ENCODE results near the gene ABHD11.

Gene ABHD11

DNA sequence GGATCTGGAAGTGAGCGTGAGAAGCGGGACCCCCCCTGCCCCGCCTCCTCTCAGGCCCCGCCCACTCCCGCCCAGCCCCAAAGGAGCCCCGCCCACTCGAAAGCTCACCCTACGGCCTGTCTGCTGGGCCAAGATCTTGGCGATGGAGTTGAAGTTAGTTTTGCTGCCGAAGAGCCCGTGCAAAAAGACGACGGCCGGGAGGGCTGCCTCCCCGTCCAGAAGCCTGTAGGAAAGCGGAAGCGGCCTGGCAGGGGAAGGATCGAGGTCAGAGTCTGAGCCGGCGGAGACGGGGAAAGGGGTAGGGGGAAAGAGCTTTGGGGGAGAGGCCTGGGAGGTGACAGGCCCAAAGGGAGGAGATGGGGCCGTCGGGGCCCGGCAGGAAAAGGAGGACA, 386 bp downstream of the ABHD11 start:
- ChIA-PET CTCF (interaction anchor here (0.7 to 11.8 kb wide), 6 partner anchors 9 to 131 kb away, joined by 3 to 170 read pairs (median 4); no protein-coding TSS in a partner anchor), POLR2A (interaction anchor here (1.0 kb wide), 1 partner anchor 13 kb away, joined by 5 read pairs; no protein-coding TSS in a partner anchor)
- TF ChIP-seq, protein P1, sequence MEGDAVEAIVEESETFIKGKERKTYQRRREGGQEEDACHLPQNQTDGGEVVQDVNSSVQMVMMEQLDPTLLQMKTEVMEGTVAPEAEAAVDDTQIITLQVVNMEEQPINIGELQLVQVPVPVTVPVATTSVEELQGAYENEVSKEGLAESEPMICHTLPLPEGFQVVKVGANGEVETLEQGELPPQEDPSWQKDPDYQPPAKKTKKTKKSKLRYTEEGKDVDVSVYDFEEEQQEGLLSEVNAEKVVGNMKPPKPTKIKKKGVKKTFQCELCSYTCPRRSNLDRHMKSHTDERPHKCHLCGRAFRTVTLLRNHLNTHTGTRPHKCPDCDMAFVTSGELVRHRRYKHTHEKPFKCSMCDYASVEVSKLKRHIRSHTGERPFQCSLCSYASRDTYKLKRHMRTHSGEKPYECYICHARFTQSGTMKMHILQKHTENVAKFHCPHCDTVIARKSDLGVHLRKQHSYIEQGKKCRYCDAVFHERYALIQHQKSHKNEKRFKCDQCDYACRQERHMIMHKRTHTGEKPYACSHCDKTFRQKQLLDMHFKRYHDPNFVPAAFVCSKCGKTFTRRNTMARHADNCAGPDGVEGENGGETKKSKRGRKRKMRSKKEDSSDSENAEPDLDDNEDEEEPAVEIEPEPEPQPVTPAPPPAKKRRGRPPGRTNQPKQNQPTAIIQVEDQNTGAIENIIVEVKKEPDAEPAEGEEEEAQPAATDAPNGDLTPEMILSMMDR (IDR thresholded peaks at IDR 0.05; ENCODE audit: control extremely low read depth, extremely low read depth, low read depth, missing control alignments): no peak
- peak; percentile 83 for DNase-seq (ENCODE audit: extremely low spot score)

DNA sequence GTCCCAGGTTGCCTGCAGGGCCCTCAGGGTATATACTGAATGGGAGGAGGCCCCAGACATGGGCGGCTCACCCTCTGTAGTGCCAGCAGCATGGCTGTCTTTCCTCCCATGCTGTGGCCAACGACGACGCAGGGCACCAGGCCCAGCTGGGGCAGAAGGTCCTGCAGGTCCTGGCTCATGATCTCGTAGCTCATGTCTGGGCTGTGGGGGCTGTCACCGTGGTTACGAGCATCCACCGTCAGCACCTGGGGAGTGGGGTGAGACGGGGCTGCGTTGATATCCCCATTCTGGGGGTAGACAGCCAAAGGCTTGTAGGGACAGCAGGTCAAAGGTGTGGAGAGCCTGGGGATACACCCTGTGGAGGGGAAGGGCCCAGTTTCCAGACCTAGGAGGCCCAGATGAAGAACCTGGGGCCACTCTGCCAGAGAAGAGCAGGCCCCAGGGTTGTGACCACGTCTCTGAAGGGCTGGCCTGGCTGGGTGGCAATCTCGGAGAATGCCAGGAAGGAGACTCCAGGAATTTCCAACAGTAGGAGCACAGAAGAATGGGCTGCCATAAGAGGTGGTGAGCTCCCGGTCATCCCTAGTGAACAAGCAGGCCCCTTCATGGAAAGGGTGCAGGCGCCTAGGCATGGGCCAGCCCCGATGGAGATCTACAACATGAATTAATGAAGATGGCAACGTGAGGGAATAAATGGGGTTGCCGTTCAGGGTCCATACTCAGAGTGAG, 947 bp downstream of the ABHD11 start:
- ChIA-PET POLR2A (interaction anchor here (1.0 kb wide), 1 partner anchor 12 kb away, joined by 5 read pairs; no protein-coding TSS in a partner anchor), CTCF (interaction anchor here (0.7 to 11.8 kb wide), 5 partner anchors 13 to 130 kb away, joined by 3 to 170 read pairs (median 4); no protein-coding TSS in a partner anchor)
- DNase-seq (ENCODE audit: extremely low spot score): peak; percentile 7
- TF ChIP-seq, protein P1 (IDR thresholded peaks at IDR 0.05; ENCODE audit: control extremely low read depth, extremely low read depth, low read depth, missing control alignments): no peak

DNA sequence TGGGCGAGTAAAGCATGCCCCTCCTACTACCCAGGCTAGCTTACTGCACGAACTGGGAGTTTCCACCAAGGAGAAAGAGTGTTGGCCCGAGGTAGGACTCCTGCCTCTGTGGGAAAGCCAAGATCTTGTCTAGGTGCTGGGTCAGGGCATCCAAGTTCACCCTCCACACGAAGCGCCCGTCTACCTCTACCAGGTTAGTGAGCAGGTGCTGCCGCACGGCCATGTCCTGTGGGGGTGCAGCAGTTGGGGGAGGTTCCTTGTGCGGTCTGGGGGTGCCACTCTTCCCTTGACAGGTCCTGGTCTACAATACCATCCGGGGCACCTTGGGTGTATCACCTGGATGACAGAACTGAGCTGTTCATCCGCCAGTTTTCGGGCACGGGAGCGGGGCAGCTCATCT, 1.7 kb downstream of the ABHD11 start:
- TF ChIP-seq, protein P1 (IDR thresholded peaks at IDR 0.05; ENCODE audit: control extremely low read depth, extremely low read depth, low read depth, missing control alignments): no peak

DNA sequence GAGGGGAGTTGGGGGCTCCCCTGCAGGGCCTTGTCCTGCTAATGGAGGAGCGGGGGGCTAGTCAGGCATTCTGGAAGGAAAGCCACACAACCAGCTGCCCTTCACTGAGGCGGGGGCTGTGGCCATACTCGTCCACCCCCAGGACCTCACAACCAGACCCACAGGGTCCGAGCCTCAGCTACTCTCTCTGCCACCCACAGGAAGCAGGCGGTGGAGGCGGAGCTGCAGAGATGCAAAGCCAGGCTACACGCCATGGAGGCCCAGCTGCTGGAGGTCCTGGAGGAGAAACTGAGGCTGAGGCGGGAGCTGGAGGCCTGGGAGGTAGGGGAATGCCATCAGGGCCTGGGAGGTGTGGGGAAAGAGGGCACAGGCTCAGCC, 3.1 kb downstream of the ABHD11 start:
- DNase-seq (ENCODE audit: extremely low spot score): no peak
- ChIA-PET CTCF (interaction anchor here (0.9 to 11.8 kb wide), 13 partner anchors 11 to 175 kb away, joined by 3 to 170 read pairs (median 6); no protein-coding TSS in a partner anchor), POLR2A (no interaction called here)
- TF ChIP-seq, protein P1 (IDR thresholded peaks at IDR 0.05; ENCODE audit: control extremely low read depth, extremely low read depth, low read depth, missing control alignments): no peak

More for the DNA sequence above, 1.7 kb downstream of the ABHD11 start:
- CTCF ChIA-PET: interaction anchor here (1.2 to 11.8 kb wide), 3 partner anchors 12 to 129 kb away, joined by 3 to 170 read pairs (median 40); no protein-coding TSS in a partner anchor
- POLR2A ChIA-PET: no interaction called here
- DNase-seq (ENCODE audit: extremely low spot score): peak; percentile 5

DNA sequence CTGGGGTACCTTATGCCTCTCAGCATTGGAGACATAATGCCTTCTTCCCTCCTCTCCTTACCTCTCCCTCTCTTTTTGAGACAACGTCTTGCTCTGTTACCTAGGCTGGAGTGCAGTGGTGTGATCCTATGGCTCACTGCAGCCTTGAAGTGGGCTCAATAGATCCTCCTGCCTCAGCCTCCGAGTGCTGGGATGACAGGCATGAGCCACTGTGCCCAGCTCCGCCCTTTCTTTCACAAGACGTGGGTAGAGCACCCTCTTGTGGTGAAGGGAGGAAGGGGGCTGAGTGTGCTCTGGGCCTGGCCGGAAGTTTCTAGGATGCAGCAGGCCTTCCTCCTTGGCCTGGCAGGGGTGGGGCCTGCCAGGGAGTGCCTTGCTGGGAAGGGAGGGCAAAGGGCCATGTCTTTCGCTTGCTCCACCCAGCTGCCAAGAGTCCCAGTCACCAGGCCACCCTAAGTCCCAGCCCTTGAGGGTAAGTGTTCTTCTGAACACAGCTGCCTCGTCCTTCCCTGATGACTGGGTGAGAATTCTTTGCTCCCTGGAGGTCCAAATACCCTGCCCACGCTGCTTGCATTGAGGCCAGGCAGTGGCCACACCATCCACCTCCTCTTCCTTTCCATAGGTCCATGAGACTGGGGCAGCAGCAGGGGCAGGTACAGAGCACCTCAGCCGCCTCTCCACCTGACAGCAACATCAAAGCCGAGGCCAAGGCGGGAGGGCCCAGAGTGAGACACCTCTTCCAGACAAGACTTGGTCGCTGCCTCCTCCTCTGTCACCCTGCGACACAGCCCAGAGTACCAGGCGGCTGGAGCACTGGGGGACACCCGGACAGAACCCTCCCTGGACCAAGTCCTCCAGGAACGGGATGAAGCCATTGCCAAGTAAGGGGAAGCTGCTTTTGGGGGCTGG, 3.7 kb downstream of the ABHD11 start:
- POLR2A ChIA-PET: interaction anchor here (0.6 kb wide), 1 partner anchor 16 kb away, joined by 3 read pairs; the partner anchor contains the start of gene STX1A
- DNase-seq (ENCODE audit: extremely low spot score): peak; percentile 76
- TF ChIP-seq, protein P1 (IDR thresholded peaks at IDR 0.05; ENCODE audit: control extremely low read depth, extremely low read depth, low read depth, missing control alignments): peak; percentile 74
- CTCF ChIA-PET: interaction anchor here (0.6 to 11.8 kb wide), 29 partner anchors 9 to 280 kb away, joined by 3 to 170 read pairs (median 3); partner anchors contain the start of genes METTL27, MLXIPL and STX1A

DNA sequence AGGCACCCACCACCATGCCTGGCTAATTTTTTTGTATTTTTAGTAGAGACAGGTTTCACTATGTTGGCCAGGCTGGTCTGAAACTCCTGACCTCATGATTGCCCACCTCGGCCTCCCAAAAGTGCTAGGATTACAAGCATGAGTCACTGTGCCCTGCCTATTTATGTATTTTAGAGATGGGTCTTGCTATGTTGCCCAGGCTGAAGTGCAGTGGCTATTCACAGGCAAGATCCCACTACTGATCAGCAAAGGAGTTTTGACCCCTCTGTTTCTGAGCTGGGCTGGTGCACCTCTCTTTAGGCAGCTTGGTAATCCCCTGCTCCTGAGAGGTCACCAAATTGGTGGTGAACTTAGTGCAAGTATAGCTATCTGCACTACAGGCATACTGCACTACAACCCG, 6.2 kb downstream of the ABHD11 start:
- POLR2A ChIA-PET: no interaction called here
- no peak for DNase-seq (ENCODE audit: extremely low spot score)
- CTCF ChIA-PET: interaction anchor here (1.0 to 11.8 kb wide), 2 partner anchors 9 to 125 kb away, joined by 3 to 170 read pairs; no protein-coding TSS in a partner anchor
- TF ChIP-seq, protein P1 (IDR thresholded peaks at IDR 0.05; ENCODE audit: control extremely low read depth, extremely low read depth, low read depth, missing control alignments): no peak
